Testis (tissue), 3 donors: ENCODE measurements around the gene NFATC3. TPM values are rescaled to one million over a fixed set of nuclear protein-coding genes. Genes with fewer than 3 reads are reported as not detected.
A peak's percentile ranks its signal among the peaks of the same experiment; 100 is the strongest.

Experiments used
- DNase-seq: peaks from one replicate; pipeline ENCODE4 v3.0.0-alpha.2; 2019
- H3K27ac ChIP-seq, 2 donors: fragments of 200-600 bp; sonication (generic); one replicate each; pipeline ENCODE4 v1.5.1; 2019
- H3K27me3 ChIP-seq: fragments of 200-600 bp; sonication (generic); one replicate; pipeline ENCODE4 v1.5.1; 2019
- H3K36me3 ChIP-seq: fragments of 200-600 bp; sonication (generic); one replicate; pipeline ENCODE4 v1.5.1; 2017; ENCODE audit warnings: low read depth; ENCODE audit errors: missing control alignments
- H3K4me1 ChIP-seq: fragments of 200-600 bp; sonication (generic); one replicate; pipeline ENCODE4 v1.5.1; 2019
- H3K4me3 ChIP-seq, 2 donors: fragments of 200-600 bp; sonication (generic); one replicate each; pipeline ENCODE4 v1.5.1; 2017 to 2019
- H3K9me3 ChIP-seq: fragments of 200-600 bp; sonication (generic); one replicate; pipeline ENCODE4 v1.5.1; 2017
- POLR2A ChIP-seq: fragments of 450-650 bp; IDR thresholded peaks from one replicate; pipeline ENCODE4 v1.6.1; 2017; ENCODE audit warnings: antibody characterized with exemption, mild to moderate bottlenecking, moderate library complexity
- WGBS, 2 donors: methylation state at CpG; one replicate each; pipeline ENCODE4 v1.1.5; 2018; 5-methylcytosine and 5-hydroxymethylcytosine counted together
- intact Hi-C: fragments of 100-400 bp; cut with DNase I; formaldehyde crosslinking; loops from one replicate; pipeline ENCODE4 v1.15.1; 2023; ENCODE audit warnings: low total_unique reads
- polyA plus RNA-seq: library from polyadenylated mRNA; stranded (reverse); fragments of 350-450 nt; fragmentation: Illumina TruSeq; extraction: RNeasy Lipid Tissue Mini Kit (QIAGEN cat#74804); gene quantifications from one replicate; pipeline ENCODE4 v1.2.3, GENCODE V29; 2014; ENCODE audit warnings: low read depth, low replicate concordance; ENCODE audit not compliant: insufficient read depth
- total RNA-seq, 2 donors: library from RNA; depleted of rRNA; stranded (reverse); fragments of >200 nt; gene quantifications; one replicate each; pipeline ENCODE4 v1.2.3, GENCODE V29; 2016
- TF ChIP-seq, protein P1 (sequence below), 3 experiments: fragments of 450-650 bp in 2 of 3; fragments of 200-600 bp in 1 of 3; sonication (generic) in 1 of 3; IDR thresholded peaks; one replicate each; pipeline ENCODE4 v1.5.1; 2016 to 2019; ENCODE audit warnings: antibody characterized with exemption in 3 of 3, mild to moderate bottlenecking in 2 of 3, moderate library complexity in 1 of 3

NFATC3 gene
- total and polyA plus RNA-seq, 3 donors from 2014 or later: 78.0 to 115 (median 94.7) TPM

DNA sequence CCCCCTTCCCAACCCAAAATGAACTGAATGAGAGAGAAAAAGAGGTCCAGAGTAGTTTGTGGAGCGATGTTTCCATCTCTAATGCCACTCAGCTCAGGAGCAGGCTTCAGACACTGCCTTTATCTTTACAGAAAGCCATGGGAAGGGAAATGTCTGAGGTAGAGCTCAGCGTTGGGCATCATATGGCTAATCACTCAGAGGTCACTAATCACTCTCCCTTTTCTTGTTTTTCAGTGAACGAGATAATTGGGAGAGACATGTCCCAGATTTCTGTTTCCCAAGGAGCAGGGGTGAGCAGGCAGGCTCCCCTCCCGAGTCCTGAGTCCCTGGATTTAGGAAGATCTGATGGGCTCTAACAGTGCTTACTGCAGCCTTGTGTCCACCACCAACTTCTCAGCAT lies 140.9 kb downstream of the NFATC3 start:
- H3K9me3 ChIP-seq: no peaks in the 10 kb centered on the region
- H3K27me3 ChIP-seq: no peaks in the 10 kb centered on the region
- H3K27ac ChIP-seq: no peak overlapping the region
- intact Hi-C loops: no loop called here
- TF ChIP-seq POLR2A: no peak
- TF ChIP-seq, protein P1, sequence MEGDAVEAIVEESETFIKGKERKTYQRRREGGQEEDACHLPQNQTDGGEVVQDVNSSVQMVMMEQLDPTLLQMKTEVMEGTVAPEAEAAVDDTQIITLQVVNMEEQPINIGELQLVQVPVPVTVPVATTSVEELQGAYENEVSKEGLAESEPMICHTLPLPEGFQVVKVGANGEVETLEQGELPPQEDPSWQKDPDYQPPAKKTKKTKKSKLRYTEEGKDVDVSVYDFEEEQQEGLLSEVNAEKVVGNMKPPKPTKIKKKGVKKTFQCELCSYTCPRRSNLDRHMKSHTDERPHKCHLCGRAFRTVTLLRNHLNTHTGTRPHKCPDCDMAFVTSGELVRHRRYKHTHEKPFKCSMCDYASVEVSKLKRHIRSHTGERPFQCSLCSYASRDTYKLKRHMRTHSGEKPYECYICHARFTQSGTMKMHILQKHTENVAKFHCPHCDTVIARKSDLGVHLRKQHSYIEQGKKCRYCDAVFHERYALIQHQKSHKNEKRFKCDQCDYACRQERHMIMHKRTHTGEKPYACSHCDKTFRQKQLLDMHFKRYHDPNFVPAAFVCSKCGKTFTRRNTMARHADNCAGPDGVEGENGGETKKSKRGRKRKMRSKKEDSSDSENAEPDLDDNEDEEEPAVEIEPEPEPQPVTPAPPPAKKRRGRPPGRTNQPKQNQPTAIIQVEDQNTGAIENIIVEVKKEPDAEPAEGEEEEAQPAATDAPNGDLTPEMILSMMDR (IDR thresholded peaks at IDR 0.05): no peak
- DNase-seq: no peak
- H3K4me3 ChIP-seq: no peak overlapping the region
- no peaks in the 10 kb centered on the region for H3K4me1 ChIP-seq
- H3K36me3 ChIP-seq: no peaks in the 10 kb centered on the region
- 82 to 89% methylated on average over 4 of the region's 4 CpGs for WGBS, 2 donors

DNA sequence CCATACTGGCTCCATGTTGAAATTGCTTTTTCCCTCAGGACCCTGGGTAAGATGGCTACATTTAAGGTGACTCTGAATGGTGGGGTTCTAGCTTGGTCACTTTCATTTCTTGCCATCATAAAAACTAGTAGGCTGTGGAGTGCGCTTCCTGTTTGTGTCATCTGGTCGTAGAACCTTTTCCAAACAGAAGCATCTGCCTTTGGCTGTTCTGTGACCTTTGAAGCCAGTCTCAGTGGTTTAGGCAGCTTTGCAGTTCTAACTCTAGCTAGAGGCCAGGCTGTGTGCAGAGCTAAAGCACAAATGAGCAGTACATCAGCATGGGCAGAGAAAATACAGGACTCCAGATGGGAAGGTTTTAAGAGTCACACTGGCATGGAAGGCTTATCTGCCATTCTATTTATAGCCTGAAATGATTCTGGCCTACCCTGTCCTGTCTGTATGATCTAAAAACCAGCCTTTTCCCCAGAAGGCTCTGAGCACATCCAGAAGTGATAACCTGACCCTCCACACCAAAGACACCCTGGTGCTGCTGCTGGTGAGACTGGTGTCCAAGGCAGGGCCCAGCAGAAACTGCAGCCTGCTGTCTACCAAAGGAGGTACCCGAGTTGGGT lies 142.1 kb downstream of the NFATC3 start:
- TF ChIP-seq POLR2A: no peak
- TF ChIP-seq, protein P1 (IDR thresholded peaks at IDR 0.05): no peak
- Histone ChIP-seq H3K27me3 (no peaks in the 10 kb centered on the region), H3K27ac (no peak overlapping the region), H3K4me3 (no peak overlapping the region), H3K4me1 (no peaks in the 10 kb centered on the region), H3K9me3 (no peaks in the 10 kb centered on the region), H3K36me3 (no peaks in the 10 kb centered on the region)
- no peak for DNase-seq
- WGBS, 2 donors: 60 to 68% methylated on average over 3 of the region's 3 CpGs
- intact Hi-C loops: no loop called here

DNA sequence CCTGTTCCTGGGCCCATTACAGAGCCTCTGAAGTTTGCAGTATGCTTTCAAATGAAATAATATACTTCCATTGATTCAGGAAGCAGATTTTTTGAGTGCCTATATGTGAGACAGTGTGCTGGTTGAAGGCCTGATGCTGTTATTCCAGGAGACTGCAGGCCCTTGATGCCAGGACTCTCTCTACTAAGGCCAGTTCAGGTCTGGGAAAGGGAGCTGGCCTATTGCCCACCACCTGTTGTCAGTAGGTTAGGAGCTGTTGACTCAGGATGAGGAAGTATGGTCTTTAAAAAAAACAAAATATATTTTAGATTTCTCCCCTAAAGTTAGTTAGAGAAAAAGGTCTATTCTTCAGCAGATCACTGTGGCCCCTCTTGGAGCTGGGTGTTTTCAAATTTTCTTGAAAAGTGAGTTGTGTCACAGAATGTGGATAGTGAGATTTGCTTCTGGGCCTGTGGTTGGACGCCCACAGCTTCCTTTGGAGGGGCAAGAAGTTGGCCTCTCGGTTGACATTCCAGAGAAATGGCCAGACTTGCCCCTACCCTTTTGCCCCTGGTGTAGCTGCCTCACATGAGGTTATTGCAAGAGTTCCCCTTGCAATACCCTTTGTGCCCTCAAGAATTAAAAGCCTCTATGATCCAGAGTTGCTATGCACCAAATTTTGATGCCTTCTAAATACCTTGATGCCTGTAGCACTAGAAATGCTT lies 142.8 kb downstream of the NFATC3 start:
- Histone ChIP-seq H3K4me3 (no peak overlapping the region), H3K4me1 (no peaks in the 10 kb centered on the region), H3K9me3 (no peaks in the 10 kb centered on the region), H3K27me3 (no peaks in the 10 kb centered on the region), H3K36me3 (no peaks in the 10 kb centered on the region), H3K27ac (no peak overlapping the region)
- peak; percentile 8 for DNase-seq
- intact Hi-C loops: no loop called here
- TF ChIP-seq POLR2A: no peak
- TF ChIP-seq, protein P1 (IDR thresholded peaks at IDR 0.05): no peak
- WGBS, 2 donors: 83 to 86% methylated on average over 2 of the region's 2 CpGs

DNA sequence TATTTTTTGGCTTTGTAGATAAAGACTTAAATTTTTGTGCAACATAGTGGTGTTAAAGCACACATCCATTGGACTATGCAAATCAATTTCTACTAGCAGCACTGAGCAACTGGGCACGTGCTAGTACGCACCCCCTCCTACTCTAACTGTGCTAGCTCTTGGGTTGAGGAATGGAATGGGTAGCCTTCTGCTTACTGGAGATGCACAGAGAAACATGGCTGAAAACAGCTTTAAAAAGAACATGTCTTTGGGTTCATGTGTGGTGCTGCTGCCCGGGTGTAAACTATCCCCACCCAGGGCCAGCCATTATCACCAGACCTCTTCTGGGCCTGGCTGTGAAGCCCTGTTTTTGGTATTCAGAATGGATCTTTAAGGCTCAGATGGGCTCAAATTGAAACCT lies 143.5 kb downstream of the NFATC3 start:
- Histone ChIP-seq H3K27me3 (no peaks in the 10 kb centered on the region), H3K4me3 (no peak overlapping the region), H3K36me3 (no peaks in the 10 kb centered on the region), H3K27ac (no peak overlapping the region), H3K9me3 (no peaks in the 10 kb centered on the region), H3K4me1 (no peaks in the 10 kb centered on the region)
- WGBS, 2 donors: 80 to 85% methylated on average over 3 of the region's 3 CpGs
- no peak for TF ChIP-seq POLR2A
- TF ChIP-seq, protein P1 (IDR thresholded peaks at IDR 0.05): no peak
- peak; percentile 11 for DNase-seq
- intact Hi-C loops: no loop called here
